IMR-90 (cell line): ENCODE data around the gene USP20. TPM values are rescaled to one million over a fixed set of nuclear protein-coding genes. Genes with fewer than 3 reads are reported as not detected.
"Not testable (repeated sequence)": the region's sequence is repeated elsewhere in the genome, so short reads cannot be mapped to it uniquely, and the experiment has no call there.

ENCODE experiments used
- ATAC-seq: fragments of 200-7000 bp; cut with Tn5 transposase; 2 replicates; pipeline ENCODE4 v1.9.1; 2020; ENCODE audit warnings: low read depth, mild to moderate bottlenecking, moderate library complexity
- BruUV-seq: library from RNA; stranded (reverse); fragments of 400-500 nt; replicated peaks from 2 replicates; lab custom pipeline; 2021; lab: Mats Ljungman, UMichigan
- CTCF ChIA-PET: fragments of 300-600 bp; formaldehyde crosslinking; extraction: SDS; loops from one replicate; lab custom pipeline; 2021; ENCODE audit warnings: antibody characterized with exemption; lab: Yijun Ruan, JAX
- POLR2A ChIA-PET: fragments of 300-600 bp; sonication (Branson Sonifier 250); formaldehyde crosslinking; loops from one replicate; lab custom pipeline; 2022; ENCODE audit warnings: antibody characterized with exemption; ENCODE audit not compliant: unreplicated experiment; lab: Charles Lee
- DNase-seq: peaks from one replicate; pipeline ENCODE4 v3.0.0; 2013
- H2AFZ ChIP-seq: replicated peaks from 2 replicates; pipeline ENCODE3; 2013; ENCODE audit warnings: low read length, mild to moderate bottlenecking; ENCODE audit not compliant: poor library complexity
- H2AK5ac ChIP-seq: 2 replicates; pipeline ENCODE4 v1.6.1; 2013; ENCODE audit warnings: low read depth, low read length, inconsistent platforms
- H2AK9ac ChIP-seq: replicated peaks from 2 replicates; pipeline ENCODE3; 2013; ENCODE audit warnings: mild to moderate bottlenecking, low read depth, low read length, moderate library complexity; ENCODE audit not compliant: poor library complexity
- H2BK120ac ChIP-seq: 2 replicates; pipeline ENCODE4 v1.6.1; 2013; ENCODE audit warnings: low read depth, low read length, inconsistent platforms
- H2BK15ac ChIP-seq: 3 replicates; pipeline ENCODE4 v1.6.1; 2013; ENCODE audit warnings: low read depth, low read length, inconsistent platforms
- H2BK20ac ChIP-seq: 2 replicates; pipeline ENCODE4 v1.6.1; 2013; ENCODE audit warnings: low read depth, mild to moderate bottlenecking, inconsistent platforms, low read length, moderate library complexity
- H2BK5ac ChIP-seq: 2 replicates; pipeline ENCODE4 v1.6.1; 2013; ENCODE audit warnings: mild to moderate bottlenecking, low read depth, low read length, inconsistent platforms; ENCODE audit not compliant: poor library complexity, severe bottlenecking
- H3K14ac ChIP-seq: replicated peaks from 2 replicates; pipeline ENCODE4 v1.6.1; 2013; ENCODE audit warnings: low read depth, low read length, inconsistent platforms
- H3K18ac ChIP-seq: 2 replicates; pipeline ENCODE4 v1.6.1; 2013; ENCODE audit warnings: low read depth, low read length, control low read depth
- H3K23ac ChIP-seq: 2 replicates; pipeline ENCODE4 v1.6.1; 2013; ENCODE audit warnings: low read depth, low read length, inconsistent platforms
- H3K27ac ChIP-seq: 2 replicates; pipeline ENCODE4 v1.5.1; 2013; ENCODE audit warnings: mild to moderate bottlenecking, control low read depth, low read length; ENCODE audit not compliant: insufficient read depth
- H3K27me3 ChIP-seq: 2 replicates; pipeline ENCODE4 v1.6.1; 2013; ENCODE audit warnings: low read length; ENCODE audit not compliant: control insufficient read depth, insufficient read depth
- H3K36me3 ChIP-seq: 2 replicates; pipeline ENCODE4 v1.6.1; 2013; ENCODE audit warnings: low read length, mixed read lengths; ENCODE audit not compliant: control insufficient read depth, insufficient read depth
- H3K4ac ChIP-seq: 2 replicates; pipeline ENCODE4 v1.6.1; 2013; ENCODE audit warnings: low read depth, low read length, inconsistent platforms
- H3K4me1 ChIP-seq: 2 replicates; pipeline ENCODE4 v1.6.1; 2013; ENCODE audit warnings: low read length, mixed read lengths; ENCODE audit not compliant: control insufficient read depth, insufficient read depth
- H3K4me2 ChIP-seq: 2 replicates; pipeline ENCODE4 v1.6.1; 2013; ENCODE audit warnings: low read depth, mild to moderate bottlenecking, control low read depth, low read length, moderate library complexity
- H3K4me3 ChIP-seq: 2 replicates; pipeline ENCODE4 v1.5.1; 2013; ENCODE audit warnings: low read depth, mild to moderate bottlenecking, control low read depth, low read length, moderate library complexity; ENCODE audit not compliant: insufficient read depth
- H3K56ac ChIP-seq: 2 replicates; pipeline ENCODE4 v1.6.1; 2013; ENCODE audit warnings: low read length, inconsistent platforms; ENCODE audit not compliant: insufficient read depth; ENCODE audit errors: extremely low read depth
- H3K79me1 ChIP-seq, 2 experiments: 2 replicates each; pipeline ENCODE4 v1.6.1; 2013; ENCODE audit warnings: low read length in 2 of 2, inconsistent platforms in 1 of 2, low read depth in 1 of 2
- H3K9ac ChIP-seq: 2 replicates; pipeline ENCODE4 v1.6.1; 2013; ENCODE audit warnings: low read depth, low read length, control low read depth
- H3K9me1 ChIP-seq: 2 replicates; pipeline ENCODE4 v1.6.1; 2013; ENCODE audit warnings: low read length, inconsistent platforms; ENCODE audit not compliant: insufficient read depth
- H3K9me3 ChIP-seq: 2 replicates; pipeline ENCODE4 v1.6.1; 2013; ENCODE audit warnings: low read length; ENCODE audit not compliant: control insufficient read depth, insufficient read depth
- H4K20me1 ChIP-seq: 2 replicates; pipeline ENCODE4 v1.6.1; 2013; ENCODE audit warnings: low read length, inconsistent platforms; ENCODE audit not compliant: insufficient read depth
- H4K5ac ChIP-seq: 2 replicates; pipeline ENCODE4 v1.6.1; 2013; ENCODE audit warnings: mild to moderate bottlenecking, low read depth, low read length, control low read depth
- H4K8ac ChIP-seq, 2 experiments: 2 replicates each; pipeline ENCODE4 v1.6.1; 2013; ENCODE audit warnings: low read depth in 2 of 2, low read length in 2 of 2, control low read depth in 1 of 2, inconsistent platforms in 1 of 2
- H4K91ac ChIP-seq: 2 replicates; pipeline ENCODE4 v1.6.1; 2013; ENCODE audit warnings: low read depth, low read length, inconsistent platforms; ENCODE audit not compliant: insufficient read depth
- BHLHE40 ChIP-seq: fragments of 150-350 bp; IDR thresholded peaks from 2 replicates; pipeline ENCODE4 v1.6.1; 2016; ENCODE audit warnings: mild to moderate bottlenecking, low read depth, low read length
- WGBS, 2 experiments: methylation state at CpG; one replicate each; pipeline versions ENCODE4 v1.1.5 to v1.1.7; 2013; ENCODE audit warnings: missing lambda C conversion rate in 2 of 2; ENCODE audit not compliant: insufficient read length in 1 of 2; ENCODE audit errors: extremely low coverage in 2 of 2; 5-methylcytosine and 5-hydroxymethylcytosine counted together
- dilution Hi-C: fragments of 300-500 bp; cut with HindIII; formaldehyde crosslinking; loops from one replicate; pipeline ENCODE4 v1.14.3; 2018; ENCODE audit warnings: low sequenced_read_pairs; ENCODE audit not compliant: unreplicated experiment
- in situ Hi-C: fragments of 300-500 bp; cut with MboI; formaldehyde crosslinking; loops from 3 replicates; pipeline ENCODE4 v1.14.3; 2019; ENCODE audit warnings: low sequenced_read_pairs, inconsistent platforms, mixed read lengths
- intact Hi-C: fragments of 100-400 bp; cut with micrococcal nuclease; formaldehyde crosslinking; loops from 2 replicates; pipeline ENCODE4 v1.10.0; 2022
- polyA plus RNA-seq, 3 experiments: library from polyadenylated mRNA; depleted of rRNA; stranded (reverse); fragments of >200 nt; gene quantifications; 2 replicates each; pipeline ENCODE4 v1.2.3, GENCODE V29; 2012; ENCODE audit warnings: low replicate concordance in 1 of 3
- total RNA-seq: library from RNA; depleted of rRNA; stranded (reverse); fragments of >200 nt; gene quantifications from 2 replicates; pipeline ENCODE4 v1.2.3, GENCODE V29; 2012

The USP20 gene
- total and polyA plus RNA-seq, 2 of the 4 experiments (the other 2 are of a cell fraction), result 3.8 to 21.6 TPM

DNA sequence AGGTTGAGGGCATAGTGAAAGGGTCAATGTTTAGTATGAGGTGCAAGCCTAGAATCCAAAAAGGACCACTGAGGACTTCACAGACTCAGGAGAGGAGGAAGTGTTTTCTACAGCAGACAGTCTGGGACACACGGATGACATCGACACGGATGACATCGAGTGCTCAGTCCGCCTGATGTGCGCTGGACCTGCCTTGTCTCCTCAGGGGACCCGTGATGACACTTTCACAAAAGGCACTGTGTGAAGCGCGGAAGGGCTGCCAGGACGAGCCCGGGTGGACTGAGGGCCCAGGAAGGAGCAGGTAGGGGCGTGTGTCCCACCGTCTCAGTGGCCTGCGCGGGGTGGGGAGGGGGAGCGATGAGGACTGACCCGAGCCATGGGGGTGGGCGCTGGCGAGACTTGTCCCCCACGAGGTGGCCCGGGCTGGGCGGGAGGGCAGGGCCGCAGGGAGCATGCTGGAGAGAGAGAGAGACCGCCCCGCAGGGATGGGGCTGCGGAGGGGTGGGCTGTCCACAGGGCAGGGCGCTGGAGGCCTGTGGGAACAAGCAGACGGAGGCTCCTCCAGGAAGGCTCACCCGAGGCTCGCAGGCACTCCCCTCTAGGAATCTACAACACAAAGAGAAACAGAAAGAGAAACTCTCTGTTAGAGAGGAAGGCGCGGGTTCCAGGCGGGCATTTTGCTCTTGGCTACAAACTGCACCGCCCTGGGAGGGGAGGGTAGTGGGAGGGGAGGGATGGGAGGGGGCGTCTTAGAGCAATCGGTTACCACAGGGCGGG is 54.9 kb downstream of the USP20 start (continued):
- TF ChIP-seq BHLHE40, result no peak

DNA sequence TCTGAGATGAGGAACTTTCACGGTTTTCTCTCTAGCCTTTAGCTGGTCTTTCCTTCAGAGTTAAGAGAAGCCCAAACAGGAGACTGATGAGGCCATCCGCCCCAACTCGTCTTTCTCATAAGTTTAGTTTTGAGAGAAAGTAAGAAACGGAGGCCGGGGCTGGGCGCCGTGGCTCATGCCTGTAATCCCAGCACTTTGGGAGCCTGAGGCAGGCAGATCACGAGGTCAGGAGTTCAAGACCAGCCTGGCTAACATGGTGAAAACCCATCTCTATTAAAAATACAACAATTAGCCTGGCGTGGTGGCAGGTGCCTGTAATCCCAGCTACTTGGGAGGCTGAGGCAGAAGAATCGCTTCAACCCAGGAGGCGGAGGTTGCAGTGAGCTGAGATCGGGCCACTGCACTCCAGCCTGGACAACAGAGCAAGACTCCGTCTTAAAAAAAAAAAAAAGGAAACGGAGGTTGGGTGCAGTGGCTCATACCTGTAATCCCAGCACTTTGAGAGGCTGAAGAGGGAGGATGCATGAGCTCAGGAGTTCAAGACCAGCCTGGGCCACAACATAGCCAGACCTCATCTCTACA is 55.6 kb downstream of the USP20 start:
- 100% methylated on average over 3 of the region's 14 CpGs; no CpG with 5 or more reads in 1 of the 2 experiments for WGBS, 2 experiments
- H3K27ac ChIP-seq, DNase-seq, H2BK20ac ChIP-seq, H3K56ac ChIP-seq, H2AK5ac ChIP-seq, H4K8ac ChIP-seq, H3K4me2 ChIP-seq, H3K9ac ChIP-seq, H2BK5ac ChIP-seq, intact Hi-C loops, dilution Hi-C loops, BruUV-seq, H3K18ac ChIP-seq, H3K4ac ChIP-seq, H2BK15ac ChIP-seq, H3K14ac ChIP-seq, H4K91ac ChIP-seq, H3K9me3 ChIP-seq, H3K23ac ChIP-seq, POLR2A ChIA-PET, H3K4me3 ChIP-seq, H3K27me3 ChIP-seq, ATAC-seq, H2AFZ ChIP-seq, H2BK120ac ChIP-seq, H4K20me1 ChIP-seq, H2AK9ac ChIP-seq, H3K79me1 ChIP-seq, H4K5ac ChIP-seq: not testable (repeated sequence)
- CTCF ChIA-PET, result interaction anchor here (0.6 kb wide), 1 partner anchor 80 kb away, joined by 3 read pairs; no protein-coding TSS in a partner anchor
- in situ Hi-C loops, result loop anchor here (25.0 kb wide), 1 partner anchor 171 kb away; the partner anchor contains the start of gene GPR107
- H3K4me1 ChIP-seq, result peaks cover 20% of the 10 kb centered on the region
- H3K36me3 ChIP-seq, result peaks cover 18% of the 10 kb centered on the region
- peaks cover 10% of the 10 kb centered on the region for H3K9me1 ChIP-seq
